Measurements from ENCODE around the gene CYFIP1. TPM values are rescaled to one million over a fixed set of nuclear protein-coding genes. Genes with fewer than 3 reads are reported as not detected.

The CYFIP1 gene
- total and polyA plus RNA-seq, 10 of the 15 experiments (the other 5 are each of a cell fraction or from before 2014, with no cell fraction given): 3.5 to 46.2 (median 28.3) TPM

GRCh38 chr15:22908830-22909229 is 71.3 kb downstream of the CYFIP1 start (continued):
- TF ChIP-seq ATF2 (IDR thresholded peaks at IDR 0.05; ENCODE audit: low read length): no peak
- no peak for TF ChIP-seq NR2C1 (IDR thresholded peaks at IDR 0.05)
- TF ChIP-seq ZNF217 (IDR thresholded peaks at IDR 0.05): no peak
- TF ChIP-seq POLR2AphosphoS2 (IDR thresholded peaks at IDR 0.05; ENCODE audit: low read depth, low read length): no peak
- TF ChIP-seq NR2F1 (conservative IDR thresholded peaks at IDR 0.05): no peak
- no peak for TF ChIP-seq POLR2AphosphoS5 (IDR thresholded peaks at IDR 0.05; ENCODE audit: low read length)
- no peak for TF ChIP-seq MEF2B (IDR thresholded peaks at IDR 0.05; ENCODE audit: partially characterized antibody, poor library complexity, severe bottlenecking)
- no peak for TF ChIP-seq SIN3A (IDR thresholded peaks at IDR 0.05; ENCODE audit: low read depth, low read length)
- no peak for TF ChIP-seq ATF7 (IDR thresholded peaks at IDR 0.05; ENCODE audit: low read depth)
- TF ChIP-seq TARDBP (IDR thresholded peaks at IDR 0.05; ENCODE audit: borderline replicate concordance): no peak
- TF ChIP-seq, protein P1, sequence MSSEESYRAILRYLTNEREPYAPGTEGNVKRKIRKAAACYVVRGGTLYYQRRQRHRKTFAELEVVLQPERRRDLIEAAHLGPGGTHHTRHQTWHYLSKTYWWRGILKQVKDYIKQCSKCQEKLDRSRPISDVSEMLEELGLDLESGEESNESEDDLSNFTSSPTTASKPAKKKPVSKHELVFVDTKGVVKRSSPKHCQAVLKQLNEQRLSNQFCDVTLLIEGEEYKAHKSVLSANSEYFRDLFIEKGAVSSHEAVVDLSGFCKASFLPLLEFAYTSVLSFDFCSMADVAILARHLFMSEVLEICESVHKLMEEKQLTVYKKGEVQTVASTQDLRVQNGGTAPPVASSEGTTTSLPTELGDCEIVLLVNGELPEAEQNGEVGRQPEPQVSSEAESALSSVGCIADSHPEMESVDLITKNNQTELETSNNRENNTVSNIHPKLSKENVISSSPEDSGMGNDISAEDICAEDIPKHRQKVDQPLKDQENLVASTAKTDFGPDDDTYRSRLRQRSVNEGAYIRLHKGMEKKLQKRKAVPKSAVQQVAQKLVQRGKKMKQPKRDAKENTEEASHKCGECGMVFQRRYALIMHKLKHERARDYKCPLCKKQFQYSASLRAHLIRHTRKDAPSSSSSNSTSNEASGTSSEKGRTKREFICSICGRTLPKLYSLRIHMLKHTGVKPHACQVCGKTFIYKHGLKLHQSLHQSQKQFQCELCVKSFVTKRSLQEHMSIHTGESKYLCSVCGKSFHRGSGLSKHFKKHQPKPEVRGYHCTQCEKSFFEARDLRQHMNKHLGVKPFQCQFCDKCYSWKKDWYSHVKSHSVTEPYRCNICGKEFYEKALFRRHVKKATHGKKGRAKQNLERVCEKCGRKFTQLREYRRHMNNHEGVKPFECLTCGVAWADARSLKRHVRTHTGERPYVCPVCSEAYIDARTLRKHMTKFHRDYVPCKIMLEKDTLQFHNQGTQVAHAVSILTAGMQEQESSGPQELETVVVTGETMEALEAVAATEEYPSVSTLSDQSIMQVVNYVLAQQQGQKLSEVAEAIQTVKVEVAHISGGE (CRISPR knock-in tag; IDR thresholded peaks at IDR 0.05): no peak

Data from GM12878 (cell line).